ENCODE data around the gene TRMT11.
"Not testable (repeated sequence)": the region's sequence is repeated elsewhere in the genome, so short reads cannot be mapped to it uniquely, and the experiment has no call there.

The TRMT11 gene

DNA sequence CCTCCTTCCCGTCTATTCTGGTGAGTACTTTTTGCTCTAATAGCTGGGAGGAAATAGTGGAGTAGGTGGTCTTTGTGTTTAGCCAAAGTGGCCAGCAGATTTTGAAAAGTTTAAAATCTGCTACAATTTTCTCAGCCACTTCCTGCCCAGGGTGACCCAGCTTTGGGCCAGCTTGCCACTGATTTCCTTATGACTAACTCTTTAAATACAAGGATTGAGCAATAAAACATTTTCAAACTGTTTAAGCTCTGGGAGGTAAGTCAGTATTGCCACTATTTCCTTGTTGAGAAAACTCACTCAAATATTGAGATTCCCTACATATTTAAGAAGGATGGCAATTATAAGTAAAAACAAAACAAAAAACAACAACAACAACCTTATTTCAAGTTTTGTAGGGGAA, 54.5 kb downstream of the TRMT11 start:
- no peak for DNase-seq (ENCODE audit: extremely low read depth in 1 of 2, low read depth in 1 of 2)

- DNase-seq (ENCODE audit: extremely low read depth in 1 of 2, low read depth in 1 of 2) = no peak
Measured at GRCh38 chr6:126041516-126041915, 55.2 kb downstream of the TRMT11 start.

- no peak for DNase-seq (ENCODE audit: extremely low read depth in 1 of 2, low read depth in 1 of 2)
Measured at GRCh38 chr6:126042001-126042419, 55.7 kb downstream of the TRMT11 start.

DNA sequence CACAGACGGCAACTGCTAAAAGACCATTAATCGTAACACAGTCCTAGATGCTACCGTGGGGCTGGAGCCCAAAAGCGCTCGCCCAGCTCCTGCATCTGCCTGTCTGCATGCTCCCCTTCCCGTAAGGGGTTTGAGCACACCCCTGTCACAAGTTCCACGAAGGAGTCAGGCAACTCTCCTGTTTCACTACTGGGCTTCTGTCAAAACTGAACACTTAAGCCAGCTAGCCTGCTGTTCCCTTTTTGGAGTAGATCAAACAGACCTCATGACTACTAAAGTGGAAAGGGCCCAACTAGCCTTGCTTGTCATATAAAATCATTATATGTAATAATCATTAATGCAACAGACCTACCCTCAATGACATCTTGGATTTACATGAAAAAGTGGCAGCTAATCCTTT, 61.3 kb downstream of the TRMT11 start:
- DNase-seq (ENCODE audit: extremely low read depth in 1 of 2, low read depth in 1 of 2) = no peak

- no peak for DNase-seq (ENCODE audit: extremely low read depth in 1 of 2, low read depth in 1 of 2)
Measured at GRCh38 chr6:126048635-126049034, 62.3 kb downstream of the TRMT11 start.

GRCh38 chr6:126050795-126051194, 64.5 kb downstream of the TRMT11 start:
- DNase-seq (ENCODE audit: extremely low read depth in 1 of 2, low read depth in 1 of 2) = no peak

GRCh38 chr6:126051791-126052190, 65.5 kb downstream of the TRMT11 start:
- no peak for DNase-seq (ENCODE audit: extremely low read depth in 1 of 2, low read depth in 1 of 2)

DNA sequence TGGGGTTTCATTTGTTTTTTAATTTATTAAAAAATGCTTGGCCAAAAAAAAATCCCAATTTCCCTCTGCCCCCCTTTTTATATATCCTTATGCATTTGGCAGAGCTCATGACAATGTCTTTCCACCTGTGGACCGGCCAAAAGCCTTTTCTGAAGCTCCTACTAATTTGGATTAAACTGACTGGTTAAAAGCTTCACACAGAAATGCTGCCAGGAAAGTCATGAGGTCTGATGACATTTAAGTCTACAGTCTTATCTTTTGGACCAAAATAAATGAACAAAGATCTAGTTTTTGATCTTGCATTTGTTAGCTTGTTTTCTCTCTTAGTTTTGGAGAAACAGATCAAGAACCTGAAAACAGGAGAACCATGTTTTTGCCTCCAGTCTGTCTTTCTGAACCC, 66.1 kb downstream of the TRMT11 start:
- DNase-seq (ENCODE audit: extremely low read depth in 1 of 2, low read depth in 1 of 2) = no peak

GRCh38 chr6:126054258-126054702, 67.9 kb downstream of the TRMT11 start:
- no peak for DNase-seq (ENCODE audit: extremely low read depth in 1 of 2, low read depth in 1 of 2)

DNA sequence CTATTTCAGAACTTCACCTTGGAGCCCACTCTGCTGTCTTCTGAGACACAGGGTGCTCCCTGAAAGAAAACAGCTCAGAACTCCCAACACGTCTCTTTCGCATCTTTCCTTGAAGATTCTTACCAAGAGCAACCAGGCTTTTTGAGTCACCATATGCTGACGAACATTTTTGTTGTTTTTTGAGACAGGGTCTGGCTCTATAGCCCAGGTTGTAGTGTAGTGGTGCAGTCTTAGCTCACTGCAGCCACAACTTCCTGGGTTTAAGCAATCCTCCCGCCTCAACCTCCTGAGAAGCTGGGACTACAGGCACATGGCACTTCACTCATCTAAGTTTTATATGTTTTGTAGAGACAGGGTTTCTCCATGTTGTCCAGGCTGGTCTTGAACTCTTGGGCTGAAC, 68.5 kb downstream of the TRMT11 start:
- no peak for DNase-seq (ENCODE audit: extremely low read depth in 1 of 2, low read depth in 1 of 2)

DNA sequence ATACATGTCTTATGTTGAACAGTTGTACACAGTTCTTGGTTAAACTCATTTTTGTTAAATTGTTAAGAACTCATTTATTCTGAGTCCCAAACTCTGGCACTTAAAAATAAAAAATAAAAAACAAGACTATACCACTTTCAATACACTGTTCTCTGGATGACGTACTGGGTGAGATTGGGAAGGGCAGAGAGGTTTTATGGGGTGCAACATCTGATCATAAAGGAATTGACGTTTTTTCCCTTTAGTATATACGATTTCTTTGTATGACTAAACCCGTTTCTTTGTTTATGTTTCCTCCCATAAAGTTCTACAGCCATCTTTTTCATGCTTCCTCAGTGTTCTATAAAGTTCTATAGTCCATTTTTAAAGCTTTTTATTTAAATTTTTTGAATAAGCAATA, 69.1 kb downstream of the TRMT11 start:
- DNase-seq (ENCODE audit: extremely low read depth in 1 of 2, low read depth in 1 of 2) = no peak

DNA sequence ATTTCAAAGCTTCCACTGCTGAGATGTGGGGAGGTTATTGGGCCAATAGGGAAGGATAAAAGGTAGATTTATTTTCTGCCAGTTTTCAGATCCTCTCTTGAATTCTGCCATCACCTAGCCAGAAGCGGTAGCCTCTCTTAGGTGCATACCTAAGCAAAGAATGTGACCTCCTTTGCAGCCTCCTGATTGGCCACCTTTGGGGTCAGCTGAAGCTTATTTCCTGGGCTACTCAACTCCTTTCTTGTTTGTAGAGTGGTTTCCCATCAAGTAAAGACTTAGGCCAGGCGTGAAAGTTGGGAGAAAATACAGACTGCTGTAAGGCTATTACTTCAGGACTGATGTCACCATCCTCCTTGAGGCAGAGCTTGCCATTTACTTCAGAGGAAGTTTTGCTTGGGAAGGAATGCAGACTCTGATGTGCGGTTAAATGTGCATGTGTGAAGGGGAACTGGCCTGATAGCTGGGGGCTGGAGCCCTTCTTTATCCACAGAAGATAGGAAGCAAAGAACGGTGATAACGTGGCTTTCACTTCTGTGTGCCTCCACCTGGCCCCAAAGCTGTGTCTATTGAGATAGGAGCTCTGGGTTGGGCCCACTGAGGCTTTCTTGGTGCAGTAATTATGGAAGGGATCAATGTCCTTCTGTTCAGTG, 70.1 kb downstream of the TRMT11 start:
- DNase-seq (ENCODE audit: extremely low read depth in 1 of 2, low read depth in 1 of 2) = no peak

GRCh38 chr6:126058085-126058484, 71.7 kb downstream of the TRMT11 start:
- DNase-seq (ENCODE audit: extremely low read depth in 1 of 2, low read depth in 1 of 2) = not testable (repeated sequence)

DNA sequence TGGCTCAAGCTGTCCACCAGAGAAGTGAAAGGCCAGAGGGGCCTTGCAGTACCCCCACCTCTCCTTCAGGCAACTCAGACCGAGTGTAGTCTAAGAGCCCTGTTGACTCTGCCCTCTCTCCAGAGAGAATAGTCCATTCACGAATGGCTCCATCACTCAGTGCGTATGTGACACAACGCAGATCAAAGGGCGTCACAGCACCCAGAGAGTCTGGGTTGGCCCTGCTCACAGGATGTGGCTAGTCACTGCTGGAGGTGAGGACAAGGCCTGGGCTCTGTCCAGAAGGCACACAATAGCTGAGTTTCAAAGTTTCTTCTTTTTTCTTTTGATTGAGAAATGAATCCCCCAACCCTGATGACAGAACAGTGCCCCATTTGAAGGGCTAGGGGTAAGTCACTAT, 74.1 kb downstream of the TRMT11 start:
- no peak for DNase-seq (ENCODE audit: extremely low read depth in 1 of 2, low read depth in 1 of 2)

- DNase-seq (ENCODE audit: extremely low read depth in 1 of 2, low read depth in 1 of 2) = no peak
Measured at GRCh38 chr6:126063512-126064146, 77.3 kb downstream of the TRMT11 start.

DNA sequence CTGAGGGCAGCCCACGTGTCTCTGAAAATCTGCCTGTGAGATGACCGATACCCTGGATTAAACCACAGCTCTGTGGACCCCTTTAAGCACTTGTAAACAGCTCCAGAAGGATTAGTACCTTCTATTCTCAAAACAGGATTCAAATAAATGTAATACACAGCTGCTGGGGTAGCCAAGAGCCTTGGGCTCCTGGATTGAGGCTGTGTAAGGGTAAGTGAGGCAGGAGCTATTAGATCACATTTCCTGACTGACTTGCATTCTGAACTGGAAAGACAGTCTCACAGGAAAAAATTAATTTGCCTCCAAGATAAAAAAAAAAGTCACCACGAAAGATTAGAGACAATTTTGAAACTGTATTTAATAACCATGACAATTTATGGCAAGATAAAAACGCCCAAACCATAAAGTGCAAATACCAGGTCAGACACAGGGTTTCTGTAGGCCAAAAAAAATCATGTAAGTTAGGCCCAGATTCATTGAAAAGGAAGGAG, 78.0 kb downstream of the TRMT11 start:
- no peak for DNase-seq (ENCODE audit: extremely low read depth in 1 of 2, low read depth in 1 of 2)

GRCh38 chr6:126064748-126065401, 78.5 kb downstream of the TRMT11 start:
- DNase-seq (ENCODE audit: extremely low read depth in 1 of 2, low read depth in 1 of 2) = no peak

DNA sequence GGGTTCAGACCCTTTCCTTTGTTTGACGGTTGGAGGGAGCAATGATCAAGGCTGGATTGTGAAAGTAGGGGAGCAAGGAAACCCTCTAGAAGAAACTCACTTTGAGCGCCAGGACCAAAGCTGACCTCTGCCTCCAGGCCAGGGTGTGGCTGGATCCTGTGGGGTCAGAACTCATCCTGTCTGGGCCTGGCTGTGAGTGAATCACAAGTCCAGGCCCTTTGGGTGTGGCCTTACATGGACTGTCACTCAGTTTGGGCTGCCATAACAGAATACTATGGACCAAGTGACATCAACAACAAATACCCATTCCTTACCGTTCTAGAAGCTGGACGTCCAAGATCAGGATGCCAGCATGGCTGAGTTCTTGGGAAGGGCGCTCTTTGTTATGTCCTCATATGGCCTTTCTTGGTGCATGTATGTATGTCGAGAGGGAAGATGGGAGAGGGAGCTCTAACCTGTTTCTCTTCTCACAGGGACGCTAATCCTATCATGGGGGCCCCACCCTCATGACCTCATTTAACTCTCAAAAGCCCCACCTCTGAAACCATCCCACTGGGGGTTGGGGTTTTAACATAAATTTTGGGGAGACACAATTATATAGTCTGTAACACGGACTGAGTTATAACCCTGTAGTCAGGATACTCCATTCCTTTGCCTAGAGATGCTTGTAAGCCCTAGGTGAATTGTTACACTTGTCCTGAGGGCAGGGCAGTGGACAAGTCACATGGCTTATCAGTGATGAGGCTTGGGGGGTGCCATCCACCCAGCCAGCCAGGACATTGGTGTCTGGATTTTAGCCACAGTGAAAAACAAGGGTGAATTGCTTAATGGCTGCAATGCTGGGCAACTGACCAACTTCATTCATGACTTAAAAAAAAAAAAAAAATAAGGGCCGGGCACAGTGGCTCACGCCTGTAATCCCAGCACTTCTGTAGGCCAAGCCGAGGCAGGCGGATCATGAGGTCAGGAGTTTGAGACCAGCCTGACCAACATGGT, 80.0 kb downstream of the TRMT11 start:
- no peak for DNase-seq (ENCODE audit: extremely low read depth in 1 of 2, low read depth in 1 of 2)

- DNase-seq (ENCODE audit: extremely low read depth in 1 of 2, low read depth in 1 of 2) = no peak
Measured at GRCh38 chr6:126067073-126067472, 80.7 kb downstream of the TRMT11 start.

GRCh38 chr6:126069449-126069848, 83.1 kb downstream of the TRMT11 start:
- DNase-seq (ENCODE audit: extremely low read depth in 1 of 2, low read depth in 1 of 2) = no peak

Measured in activated CD8-positive, alpha-beta memory T cell treated with anti-CD3 and anti-CD28 coated beads for 1 hour (primary cell).